Panc1 (cell line): Measurements from ENCODE around the gene TP53I3. TPM values are rescaled to one million over a fixed set of nuclear protein-coding genes. Genes with fewer than 3 reads are reported as not detected.

Experiments
- ATAC-seq: fragments of 200-7000 bp; cut with Tn5 transposase; 2 replicates; pipeline ENCODE4 v1.9.1; 2020; ENCODE audit warnings: mild to moderate bottlenecking, moderate library complexity
- BruUV-seq: library from RNA; stranded (reverse); fragments of 400-500 nt; replicated peaks from 2 replicates; lab custom pipeline; 2021; lab: Mats Ljungman, UMichigan
- CTCF ChIA-PET: fragments of 300-600 bp; sonication (Branson Sonifier 250); formaldehyde crosslinking; loops from one replicate; lab custom pipeline; 2022; ENCODE audit warnings: antibody characterized with exemption; lab: Charles Lee
- POLR2A ChIA-PET: fragments of 300-600 bp; sonication (Branson Sonifier 250); formaldehyde crosslinking; loops from one replicate; lab custom pipeline; 2022; ENCODE audit warnings: antibody characterized with exemption; lab: Charles Lee
- DNase-seq: peaks from one replicate; pipeline ENCODE4 v3.0.0-alpha.2; 2010; ENCODE audit warnings: low read depth, low spot score
- H3K27ac ChIP-seq: 2 replicates; pipeline ENCODE4 v1.5.1; 2011; ENCODE audit warnings: mild to moderate bottlenecking, low read length, inconsistent platforms
- H3K27me3 ChIP-seq: fragments of 200-500 bp; sonication (Bioruptor generic); 2 replicates; pipeline ENCODE4 v1.6.0; 2014; ENCODE audit warnings: low read length, inconsistent platforms; ENCODE audit not compliant: control insufficient read depth, insufficient read depth
- H3K36me3 ChIP-seq: fragments of 200-500 bp; sonication (Bioruptor generic); 2 replicates; pipeline ENCODE4 v1.5.1; 2014; ENCODE audit warnings: inconsistent platforms, mild to moderate bottlenecking, low read length, moderate library complexity; ENCODE audit not compliant: control insufficient read depth, insufficient read depth
- H3K4me1 ChIP-seq: 2 replicates; pipeline ENCODE4 v1.5.1; 2011; ENCODE audit warnings: inconsistent platforms, mild to moderate bottlenecking, low read length, moderate library complexity; ENCODE audit not compliant: control insufficient read depth, insufficient read depth
- H3K4me3 ChIP-seq, 2 experiments: 2 replicates each; pipeline ENCODE4 v1.5.1; 2011 to 2012; ENCODE audit warnings: low read depth in 2 of 2, low read length in 2 of 2, mild to moderate bottlenecking in 2 of 2, inconsistent platforms in 1 of 2, moderate library complexity in 1 of 2
- H3K9me3 ChIP-seq: fragments of 200-500 bp; sonication (Bioruptor generic); 2 replicates; pipeline ENCODE4 v1.5.1; 2014; ENCODE audit warnings: low read depth, mild to moderate bottlenecking, inconsistent platforms, low read length, moderate library complexity; ENCODE audit not compliant: control insufficient read depth, insufficient read depth
- POLR2AphosphoS5 ChIP-seq: IDR thresholded peaks from 2 replicates; pipeline ENCODE4 v1.6.1; 2012; ENCODE audit warnings: mild to moderate bottlenecking, low read depth, low read length, moderate library complexity
- SIN3A ChIP-seq: IDR thresholded peaks from 2 replicates; pipeline ENCODE4 v1.6.1; 2012; ENCODE audit warnings: low read depth, mild to moderate bottlenecking, low read length, moderate library complexity, borderline replicate concordance; ENCODE audit not compliant: insufficient read depth
- TCF7L2 ChIP-seq: IDR thresholded peaks from 2 replicates; pipeline ENCODE4 v1.6.1; 2011; ENCODE audit warnings: mild to moderate bottlenecking, low read depth, low read length, inconsistent platforms
- in situ Hi-C: cut with HindIII; loops from 2 replicates; pipeline ENCODE4 v1.10.0; 2016; ENCODE audit warnings: low sequenced_read_pairs, low pct_unique_long_range_greater_than_20kb
- intact Hi-C: fragments of 100-400 bp; cut with micrococcal nuclease; formaldehyde crosslinking; loops from one replicate; pipeline ENCODE4 v1.10.0; 2022; ENCODE audit not compliant: unreplicated experiment
- total RNA-seq: library from RNA; stranded (reverse); gene quantifications from one replicate; pipeline ENCODE4 v1.2.1, GENCODE V29; 2021; ENCODE audit not compliant: unreplicated experiment
- TF ChIP-seq, protein P1 (sequence below), 2 experiments: IDR thresholded peaks; 2 replicates each; pipeline ENCODE4 v1.6.1; 2011 to 2012; ENCODE audit warnings: low read depth in 2 of 2, control low read depth in 1 of 2, low read length in 1 of 2, mild to moderate bottlenecking in 1 of 2, moderate library complexity in 1 of 2; ENCODE audit not compliant: insufficient read depth in 1 of 2
- TF ChIP-seq, protein P2 (sequence below): fragments of 450-650 bp; IDR thresholded peaks from 2 replicates; pipeline ENCODE4 v1.5.1; 2017; ENCODE audit warnings: mild to moderate bottlenecking

The TP53I3 gene
- total RNA-seq, 1 experiment from 2014 or later = 51.3 TPM

DNA sequence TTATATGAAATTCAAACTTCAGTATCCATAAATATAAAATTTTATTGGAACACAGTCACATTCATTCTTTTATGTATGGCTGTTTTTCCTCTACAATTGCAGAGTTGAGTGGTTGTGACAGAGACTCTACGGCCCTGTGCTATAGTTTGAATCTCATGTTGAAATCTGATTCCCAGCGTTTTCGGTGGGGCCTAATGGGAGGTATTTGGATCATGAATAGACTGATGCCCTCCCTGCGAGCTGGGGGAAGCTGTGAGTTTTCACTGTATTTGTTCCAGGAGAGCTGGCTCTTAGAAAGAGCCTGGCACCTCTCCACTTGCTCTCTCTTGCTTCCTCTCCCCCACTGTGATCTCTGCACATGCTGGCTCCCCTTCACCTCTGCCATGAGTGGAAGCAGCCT lies 36.8 kb upstream of the TP53I3 start:
- Histone ChIP-seq H3K36me3 (no peaks in the 10 kb centered on the region), H3K4me1 (peaks cover 12% of the 10 kb centered on the region), H3K9me3 (no peaks in the 10 kb centered on the region), H3K27me3 (no peaks in the 10 kb centered on the region), H3K4me3 (no peak overlapping the region), H3K27ac (no peak overlapping the region)
- ChIA-PET CTCF (no interaction called here), POLR2A (no interaction called here)
- BruUV-seq = no TSS peak
- no peak for TF ChIP-seq TCF7L2
- DNase-seq (no peak), ATAC-seq (no peak)
- in situ Hi-C loops (no loop called here), intact Hi-C loops (no loop called here)

DNA sequence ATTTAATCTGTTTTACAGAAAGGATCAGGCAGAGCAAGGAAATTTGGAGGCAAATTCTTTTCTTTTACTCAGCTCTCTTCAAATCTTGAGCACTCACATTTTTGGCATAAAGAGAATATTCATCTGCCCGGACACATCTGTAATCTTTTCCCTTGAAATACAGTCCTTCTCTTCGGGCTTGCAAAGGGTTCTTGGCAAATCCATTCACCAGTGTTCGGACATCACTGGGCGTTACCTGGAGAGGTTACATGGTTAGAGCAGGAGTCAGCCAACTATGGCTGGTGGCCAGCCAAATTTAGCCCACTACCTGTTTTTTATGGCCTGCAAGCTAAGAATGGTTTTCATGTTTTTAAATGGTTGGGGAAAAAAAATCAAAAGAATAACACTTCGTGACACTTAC lies 36.4 kb upstream of the TP53I3 start:
- ChIA-PET POLR2A (no interaction called here), CTCF (no interaction called here)
- Histone ChIP-seq H3K27ac (no peak overlapping the region), H3K36me3 (no peaks in the 10 kb centered on the region), H3K9me3 (no peaks in the 10 kb centered on the region), H3K4me3 (no peak overlapping the region), H3K4me1 (peaks cover 12% of the 10 kb centered on the region), H3K27me3 (no peaks in the 10 kb centered on the region)
- no TSS peak for BruUV-seq
- TF ChIP-seq, protein P1, sequence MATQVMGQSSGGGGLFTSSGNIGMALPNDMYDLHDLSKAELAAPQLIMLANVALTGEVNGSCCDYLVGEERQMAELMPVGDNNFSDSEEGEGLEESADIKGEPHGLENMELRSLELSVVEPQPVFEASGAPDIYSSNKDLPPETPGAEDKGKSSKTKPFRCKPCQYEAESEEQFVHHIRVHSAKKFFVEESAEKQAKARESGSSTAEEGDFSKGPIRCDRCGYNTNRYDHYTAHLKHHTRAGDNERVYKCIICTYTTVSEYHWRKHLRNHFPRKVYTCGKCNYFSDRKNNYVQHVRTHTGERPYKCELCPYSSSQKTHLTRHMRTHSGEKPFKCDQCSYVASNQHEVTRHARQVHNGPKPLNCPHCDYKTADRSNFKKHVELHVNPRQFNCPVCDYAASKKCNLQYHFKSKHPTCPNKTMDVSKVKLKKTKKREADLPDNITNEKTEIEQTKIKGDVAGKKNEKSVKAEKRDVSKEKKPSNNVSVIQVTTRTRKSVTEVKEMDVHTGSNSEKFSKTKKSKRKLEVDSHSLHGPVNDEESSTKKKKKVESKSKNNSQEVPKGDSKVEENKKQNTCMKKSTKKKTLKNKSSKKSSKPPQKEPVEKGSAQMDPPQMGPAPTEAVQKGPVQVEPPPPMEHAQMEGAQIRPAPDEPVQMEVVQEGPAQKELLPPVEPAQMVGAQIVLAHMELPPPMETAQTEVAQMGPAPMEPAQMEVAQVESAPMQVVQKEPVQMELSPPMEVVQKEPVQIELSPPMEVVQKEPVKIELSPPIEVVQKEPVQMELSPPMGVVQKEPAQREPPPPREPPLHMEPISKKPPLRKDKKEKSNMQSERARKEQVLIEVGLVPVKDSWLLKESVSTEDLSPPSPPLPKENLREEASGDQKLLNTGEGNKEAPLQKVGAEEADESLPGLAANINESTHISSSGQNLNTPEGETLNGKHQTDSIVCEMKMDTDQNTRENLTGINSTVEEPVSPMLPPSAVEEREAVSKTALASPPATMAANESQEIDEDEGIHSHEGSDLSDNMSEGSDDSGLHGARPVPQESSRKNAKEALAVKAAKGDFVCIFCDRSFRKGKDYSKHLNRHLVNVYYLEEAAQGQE (IDR thresholded peaks at IDR 0.05; ENCODE audit: insufficient read depth in 1 of 2, low read depth in 2 of 2, low read length in 1 of 2) = no peak
- no peak for TF ChIP-seq POLR2AphosphoS5
- TF ChIP-seq, protein P2, sequence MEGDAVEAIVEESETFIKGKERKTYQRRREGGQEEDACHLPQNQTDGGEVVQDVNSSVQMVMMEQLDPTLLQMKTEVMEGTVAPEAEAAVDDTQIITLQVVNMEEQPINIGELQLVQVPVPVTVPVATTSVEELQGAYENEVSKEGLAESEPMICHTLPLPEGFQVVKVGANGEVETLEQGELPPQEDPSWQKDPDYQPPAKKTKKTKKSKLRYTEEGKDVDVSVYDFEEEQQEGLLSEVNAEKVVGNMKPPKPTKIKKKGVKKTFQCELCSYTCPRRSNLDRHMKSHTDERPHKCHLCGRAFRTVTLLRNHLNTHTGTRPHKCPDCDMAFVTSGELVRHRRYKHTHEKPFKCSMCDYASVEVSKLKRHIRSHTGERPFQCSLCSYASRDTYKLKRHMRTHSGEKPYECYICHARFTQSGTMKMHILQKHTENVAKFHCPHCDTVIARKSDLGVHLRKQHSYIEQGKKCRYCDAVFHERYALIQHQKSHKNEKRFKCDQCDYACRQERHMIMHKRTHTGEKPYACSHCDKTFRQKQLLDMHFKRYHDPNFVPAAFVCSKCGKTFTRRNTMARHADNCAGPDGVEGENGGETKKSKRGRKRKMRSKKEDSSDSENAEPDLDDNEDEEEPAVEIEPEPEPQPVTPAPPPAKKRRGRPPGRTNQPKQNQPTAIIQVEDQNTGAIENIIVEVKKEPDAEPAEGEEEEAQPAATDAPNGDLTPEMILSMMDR = no peak
- in situ Hi-C loops (no loop called here), intact Hi-C loops (no loop called here)
- DNase-seq = no peak
- ATAC-seq = no peak

DNA sequence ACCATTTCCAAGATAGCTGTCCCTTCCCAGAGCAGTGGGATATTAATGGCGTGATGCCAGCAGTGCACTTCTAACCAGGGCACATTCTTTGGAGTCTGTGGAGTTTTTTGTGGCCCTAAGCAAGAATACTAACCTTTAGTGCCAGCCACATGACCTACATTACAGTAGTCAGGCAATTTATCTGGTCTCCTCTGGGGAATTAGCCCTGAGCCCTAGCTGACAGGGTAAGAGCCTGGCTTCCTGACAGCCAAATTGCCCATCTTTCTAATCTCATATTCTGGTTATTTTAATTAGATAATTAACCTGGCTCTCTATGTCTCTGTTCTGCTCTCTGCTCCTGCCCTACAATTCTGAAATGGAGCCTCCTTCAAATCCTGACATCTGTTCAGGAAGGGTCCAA lies 33.3 kb upstream of the TP53I3 start:
- in situ Hi-C loops = no loop called here
- POLR2A ChIA-PET = no interaction called here
- BruUV-seq = no TSS peak

More for the DNA sequence above, 33.3 kb upstream of the TP53I3 start:
- H3K4me1 ChIP-seq = peaks cover 4% of the 10 kb centered on the region; the same call in 1 of the 2 replicates
- no peak for DNase-seq
- H3K9me3 ChIP-seq = 0 out of 2 replicates have a peak, but pooled peaks cover 4% of the 10 kb centered on the region
- intact Hi-C loops = no loop called here
- H3K27ac ChIP-seq = no peak overlapping the region
- CTCF ChIA-PET = no interaction called here
- H3K36me3 ChIP-seq = no peaks in the 10 kb centered on the region
- H3K27me3 ChIP-seq = no peaks in the 10 kb centered on the region
- H3K4me3 ChIP-seq = no peak overlapping the region
- TF ChIP-seq SIN3A = no peak
- ATAC-seq = no peak
